Activated CD4-positive, alpha-beta T cell treated with anti-CD3 and anti-CD28 coated beads for 4 hours (primary cell): ENCODE data around the gene HOXD11.

Experiments used
- DNase-seq, 2 donors: peaks; one replicate each; pipeline ENCODE4 v3.0.0-alpha.2; 2020

Gene HOXD11

DNA sequence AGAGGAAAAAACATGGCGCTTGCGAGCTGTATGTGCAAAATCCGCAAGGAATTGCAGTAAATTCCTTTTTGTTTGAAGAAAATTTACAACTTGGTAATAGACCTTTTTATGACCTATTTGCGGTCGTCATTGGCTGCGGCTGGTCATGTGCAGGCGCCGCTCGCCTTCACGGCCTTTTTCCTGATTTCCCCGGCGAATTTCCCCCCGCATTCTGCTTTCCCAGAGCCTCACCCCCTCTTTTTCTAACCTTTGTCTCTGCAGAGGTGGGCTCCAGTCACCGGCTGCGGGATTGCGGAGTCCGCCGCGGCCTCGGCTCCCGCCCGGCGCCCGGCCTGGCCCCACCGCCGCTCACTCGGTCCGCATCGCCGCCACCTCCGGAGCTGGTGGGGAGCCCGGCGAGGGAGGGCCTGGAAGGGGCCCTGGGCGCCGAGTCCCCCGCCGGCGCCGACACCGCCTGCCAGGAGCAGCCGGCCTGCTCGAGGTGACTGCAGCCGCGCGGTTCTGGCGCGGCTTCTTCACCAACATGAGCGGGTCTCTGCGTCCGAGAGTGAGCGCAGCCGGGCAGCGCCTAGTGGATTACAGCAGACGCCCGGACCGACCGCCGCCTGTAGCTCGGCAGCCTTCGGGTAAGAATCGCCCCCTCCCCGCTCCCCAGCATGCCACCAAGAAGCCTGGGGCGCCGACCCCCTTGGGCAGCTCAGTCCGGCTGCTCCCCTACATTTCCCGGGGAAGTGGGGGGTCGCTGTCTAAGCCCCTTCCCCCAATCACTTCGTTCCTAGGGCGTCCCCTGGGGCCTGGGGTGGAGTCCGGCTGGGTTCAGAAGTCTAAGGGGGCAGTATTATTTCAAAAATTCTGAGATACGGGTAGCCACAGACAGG, 29.5 kb downstream of the HOXD11 start:
- DNase-seq = no peak

DNA sequence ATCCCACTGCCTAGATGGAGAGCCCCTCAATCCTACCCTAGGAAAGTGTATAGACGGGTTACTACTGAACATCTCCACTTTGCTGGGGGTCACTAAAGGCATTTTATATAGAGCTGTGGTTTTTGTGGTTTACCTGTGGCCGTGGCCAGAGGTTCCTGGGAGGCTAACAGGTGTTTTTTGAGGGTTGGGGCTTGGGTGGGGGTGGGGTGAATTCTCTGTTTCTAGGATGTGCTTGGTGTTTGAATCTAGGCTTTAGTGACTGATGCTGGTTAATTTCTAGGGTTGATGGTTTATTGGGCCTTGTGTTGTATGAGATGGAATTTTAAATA, 30.1 kb downstream of the HOXD11 start:
- DNase-seq = no peak

DNA sequence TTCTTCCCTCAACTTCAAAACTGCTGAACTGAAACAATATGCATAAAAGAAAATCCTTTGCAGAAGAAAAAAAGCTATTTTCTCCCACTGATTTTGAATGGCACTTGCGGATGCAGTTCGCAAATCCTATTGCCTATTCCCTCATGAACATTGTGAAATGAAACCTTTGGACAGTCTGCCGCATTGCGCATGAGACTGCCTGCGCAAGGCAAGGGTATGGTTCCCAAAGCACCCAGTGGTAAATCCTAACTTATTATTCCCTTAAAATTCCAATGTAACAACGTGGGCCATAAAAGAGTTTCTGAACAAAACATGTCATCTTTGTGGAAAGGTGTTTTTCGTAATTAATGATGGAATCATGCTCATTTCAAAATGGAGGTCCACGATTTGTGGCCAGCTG, 30.8 kb downstream of the HOXD11 start:
- DNase-seq = no peak

DNA sequence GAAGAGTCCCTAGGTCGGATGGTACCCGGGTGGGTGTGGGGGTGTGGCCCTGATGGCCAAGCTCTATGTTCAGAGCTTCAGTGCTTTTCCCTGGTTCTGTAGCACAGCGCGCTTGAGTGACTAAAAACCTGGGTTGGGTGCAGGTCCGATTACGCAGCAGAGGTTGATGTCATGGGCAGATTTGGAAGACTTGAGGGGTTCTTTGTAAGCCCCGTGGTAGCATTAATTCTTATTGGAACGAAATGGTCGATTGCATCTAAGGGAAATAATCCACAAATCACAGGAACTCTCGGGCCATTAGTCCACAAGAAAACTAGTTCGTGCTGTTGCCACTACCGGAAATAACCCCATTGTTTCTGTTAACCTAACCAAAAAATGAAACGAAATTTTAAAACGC, 31.4 kb downstream of the HOXD11 start:
- DNase-seq = no peak

DNA sequence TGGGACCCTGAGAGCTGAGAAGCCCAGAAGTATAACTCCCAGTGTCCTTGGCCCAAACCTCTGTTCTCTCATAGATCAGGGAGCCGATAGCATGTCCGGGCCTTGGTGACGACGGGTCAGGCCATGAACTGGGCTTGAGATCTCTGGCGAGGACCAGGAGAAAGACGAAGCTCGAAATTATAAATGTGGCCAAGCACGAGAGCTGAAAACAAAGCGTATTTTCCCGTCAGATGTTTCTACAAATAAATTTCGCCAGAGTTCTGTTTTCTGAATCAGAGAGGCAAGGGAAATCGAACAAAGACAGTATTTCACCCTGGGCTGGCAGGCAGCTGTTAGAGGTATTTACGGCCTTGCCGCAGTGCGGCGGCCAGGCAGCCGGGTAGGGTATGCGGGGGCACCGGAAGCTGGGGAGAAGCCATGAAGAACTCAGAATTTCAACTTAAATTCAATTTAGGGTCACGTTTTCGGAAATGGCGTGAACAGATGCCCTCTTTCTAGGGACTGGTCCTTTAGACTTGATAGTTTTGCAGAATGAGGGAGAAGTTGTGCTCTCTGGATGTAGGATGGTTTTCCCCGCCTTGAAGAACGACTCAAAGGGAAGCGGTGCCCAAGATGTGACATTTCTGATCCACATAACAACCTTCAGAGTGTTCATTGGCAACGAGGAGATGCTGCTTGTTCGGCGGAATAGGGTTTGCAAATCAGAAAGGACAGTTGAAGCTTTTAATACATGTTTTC, 32.0 kb downstream of the HOXD11 start:
- no peak for DNase-seq

DNA sequence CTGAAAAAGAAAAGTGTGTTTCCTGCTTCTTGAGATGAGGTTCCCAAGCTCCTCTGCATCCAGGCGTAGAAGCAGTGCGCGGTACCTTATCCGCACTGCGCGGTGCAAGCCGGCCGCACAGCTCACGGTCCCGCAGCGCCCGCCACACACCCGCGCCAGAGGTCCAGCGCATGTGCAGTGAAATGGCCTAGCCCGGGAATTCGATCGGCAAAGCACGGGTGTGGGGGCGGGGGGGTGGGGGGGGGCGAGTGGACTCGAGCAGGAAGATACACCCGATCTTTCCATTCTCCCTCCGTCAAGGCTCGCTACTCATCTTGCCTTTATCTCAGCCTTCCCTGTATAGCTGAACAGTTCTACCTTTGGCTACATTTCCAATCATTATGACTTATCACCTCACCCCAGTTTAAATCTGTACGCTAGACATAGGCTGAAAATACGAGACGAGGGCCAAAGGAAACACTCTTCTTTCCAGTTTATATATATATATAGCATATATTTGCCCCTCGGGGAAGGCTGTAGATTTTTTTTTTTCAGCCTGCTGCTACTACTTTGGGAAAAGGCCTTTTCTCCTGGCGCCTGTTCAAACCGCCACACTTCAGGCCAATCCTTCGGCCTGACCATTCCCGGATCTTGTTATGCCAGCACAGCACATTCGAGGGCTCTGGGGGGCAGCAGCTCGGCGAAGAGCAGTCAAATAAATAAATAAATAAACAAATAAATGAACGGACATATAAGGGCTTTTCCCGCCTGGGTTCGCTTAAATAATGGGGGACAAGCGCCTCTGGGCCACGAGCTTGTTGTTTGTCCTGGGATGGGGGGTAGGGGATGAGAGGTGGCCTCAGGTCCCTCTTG, 32.8 kb downstream of the HOXD11 start:
- no peak for DNase-seq

DNA sequence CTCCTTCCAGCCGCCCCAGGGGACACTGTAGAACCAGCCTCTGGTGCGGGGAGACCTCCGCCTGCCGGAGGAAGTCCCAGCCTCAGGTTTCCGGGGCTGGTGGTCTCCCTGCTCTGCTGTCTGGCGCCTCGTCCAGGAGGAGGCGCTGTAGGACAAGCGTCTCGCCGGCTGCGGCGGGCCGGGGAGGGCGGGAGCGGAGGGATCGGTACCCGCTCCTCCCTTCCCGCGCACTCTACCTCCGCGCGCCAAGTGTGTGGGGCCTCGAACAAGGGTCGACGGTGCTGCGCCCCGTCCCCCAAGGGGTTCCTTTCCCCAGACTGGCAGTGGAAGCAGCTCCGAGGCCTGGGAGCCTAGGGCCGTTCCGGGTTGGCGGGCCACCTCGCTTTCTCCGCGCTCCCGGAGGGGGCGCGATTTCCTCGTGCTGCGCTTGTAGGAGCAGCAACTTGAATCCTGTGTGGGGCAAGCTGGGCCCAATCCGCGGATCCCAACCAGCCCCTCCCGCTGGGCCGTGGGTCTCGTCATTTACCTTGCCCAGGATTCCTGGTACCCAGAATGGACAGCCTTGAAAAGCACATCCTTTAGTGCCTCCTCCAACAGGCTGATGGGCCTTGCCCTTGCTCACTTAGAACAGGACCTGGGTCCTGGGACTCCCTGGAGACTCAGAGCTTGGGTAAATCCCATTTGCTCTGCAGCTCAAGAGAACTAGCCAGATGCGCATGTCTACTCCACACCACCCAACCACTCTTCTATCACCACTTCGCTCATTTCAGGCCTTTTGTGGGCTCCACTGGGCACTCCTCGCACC, 33.6 kb downstream of the HOXD11 start:
- peak; percentile 37 to 40 for DNase-seq

DNA sequence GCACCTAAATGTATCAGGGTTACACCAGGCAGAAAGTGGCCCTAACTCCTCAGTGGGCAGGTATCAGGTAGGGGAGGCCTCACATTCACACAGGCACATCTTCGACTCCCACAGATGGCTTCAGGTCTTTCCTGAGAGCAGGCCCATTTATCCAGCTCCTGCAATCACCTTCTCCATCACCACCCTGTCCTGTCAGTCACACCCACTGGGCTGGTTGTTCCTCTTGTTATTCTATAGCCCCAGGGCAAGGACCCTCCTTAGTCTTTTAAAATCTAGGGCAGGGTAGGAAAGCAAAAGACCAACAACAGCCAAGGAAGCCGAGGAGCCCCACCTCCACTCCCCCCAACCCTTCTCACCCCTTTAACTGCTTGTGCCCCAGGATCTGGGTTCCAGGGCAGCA, 35.2 kb downstream of the HOXD11 start:
- DNase-seq = no peak

DNA sequence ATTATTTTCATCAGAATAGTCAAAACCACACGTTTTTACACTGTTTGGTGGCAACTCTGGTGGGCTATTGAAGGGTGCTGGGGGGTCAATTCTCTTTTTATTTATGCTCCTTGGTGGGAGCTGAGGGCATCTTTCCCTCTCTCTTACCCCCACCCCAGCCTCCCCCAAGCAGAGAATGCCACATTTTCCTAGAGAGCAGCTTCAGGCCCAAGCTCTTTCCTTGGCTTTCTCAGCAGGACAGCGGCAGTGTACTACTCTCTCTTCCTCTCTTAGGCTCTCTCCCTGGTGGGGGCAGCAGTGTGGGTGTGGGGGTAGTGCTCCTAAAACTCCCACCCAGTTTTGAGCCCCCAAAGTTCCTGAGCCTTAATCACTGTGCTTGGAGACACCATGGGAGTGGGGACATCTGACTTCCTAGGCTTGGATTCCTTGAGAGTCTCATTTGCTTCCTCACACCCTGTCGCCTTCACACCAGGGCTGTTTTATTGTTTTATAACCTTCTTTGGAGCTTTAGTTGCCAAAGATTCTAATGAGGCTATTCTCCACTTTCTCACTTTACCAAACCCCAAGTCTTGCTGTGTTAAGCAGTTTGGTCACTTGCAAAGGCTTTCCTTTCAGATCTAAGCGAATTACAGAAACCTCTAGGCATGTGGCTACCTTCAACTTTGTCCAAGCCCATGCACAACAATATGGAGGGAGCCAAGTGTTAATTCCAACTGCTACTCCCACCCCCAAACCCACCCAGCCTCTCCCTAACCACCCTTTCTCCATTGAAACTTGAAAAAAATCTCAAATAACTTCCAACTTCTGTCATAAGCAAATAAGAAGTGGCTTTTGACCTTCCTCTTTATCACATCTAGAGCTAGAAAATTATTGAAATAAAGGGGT, 38.2 kb downstream of the HOXD11 start:
- DNase-seq = no peak

DNA sequence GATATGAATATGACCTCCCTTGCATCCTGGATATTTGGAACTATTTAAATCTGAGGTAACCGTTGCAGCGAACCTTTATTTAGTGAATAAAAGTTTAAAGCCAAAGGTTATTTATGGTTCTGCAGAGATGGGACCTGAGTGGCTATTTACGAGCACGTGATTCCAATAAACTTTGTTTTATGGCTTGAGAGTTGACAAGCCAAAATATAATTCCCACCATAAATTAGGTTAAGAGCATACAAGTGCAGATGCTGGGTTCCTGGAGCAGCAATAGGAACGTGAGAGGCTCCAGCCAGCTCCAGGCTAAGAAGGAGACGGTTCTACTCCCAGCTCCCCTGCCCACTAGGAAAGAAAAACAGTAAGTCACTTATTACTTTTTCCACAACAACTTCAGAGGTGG, 39.0 kb downstream of the HOXD11 start:
- no peak for DNase-seq

DNA sequence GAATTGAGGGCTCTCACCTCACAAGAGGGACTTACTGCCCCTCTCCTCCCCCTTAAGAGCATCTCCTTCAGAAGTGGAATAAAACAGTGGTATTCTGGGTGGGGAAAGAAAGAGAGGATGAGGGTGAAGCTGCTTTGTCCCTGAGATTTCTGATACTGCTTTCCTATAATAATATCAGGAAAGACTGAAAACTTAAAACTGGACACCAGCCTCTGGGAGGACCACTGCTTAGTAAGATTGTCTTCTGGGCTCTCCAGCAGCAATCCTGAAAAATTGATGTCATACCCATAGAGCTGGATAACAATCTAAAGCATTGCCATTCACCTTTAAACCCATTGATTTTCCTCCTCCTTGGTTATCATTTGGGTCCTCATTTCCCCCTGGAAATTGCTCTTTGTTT, 39.6 kb downstream of the HOXD11 start:
- no peak for DNase-seq

DNA sequence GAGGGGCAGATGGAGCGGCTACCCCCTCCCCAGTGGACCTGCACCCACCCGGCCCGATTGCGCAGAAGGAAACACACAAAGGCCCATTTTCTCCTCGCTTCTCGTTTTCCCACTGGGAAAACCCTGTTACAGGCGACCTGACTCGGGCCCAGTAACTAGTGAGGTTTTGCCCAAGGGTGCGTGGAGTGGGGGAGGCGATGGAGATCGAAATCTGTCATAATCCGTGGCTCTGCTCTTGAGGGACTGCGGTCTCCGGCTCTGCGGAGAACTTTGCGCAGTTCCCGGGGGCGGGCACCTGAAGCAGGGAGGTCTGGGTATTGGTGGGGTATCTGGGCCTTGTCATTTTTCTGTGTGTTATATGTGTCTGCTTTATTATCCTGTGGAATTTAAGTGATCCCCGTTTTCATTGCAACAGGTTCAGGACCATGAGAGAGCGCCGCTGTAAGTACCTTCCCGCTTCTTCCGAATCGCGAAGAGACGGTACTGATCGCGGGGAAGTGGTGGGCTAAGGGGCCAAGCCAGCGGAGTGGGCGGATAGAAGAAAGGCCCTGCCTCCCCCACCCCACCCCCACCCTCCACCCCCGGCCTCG, 40.2 kb downstream of the HOXD11 start:
- no peak for DNase-seq

DNA sequence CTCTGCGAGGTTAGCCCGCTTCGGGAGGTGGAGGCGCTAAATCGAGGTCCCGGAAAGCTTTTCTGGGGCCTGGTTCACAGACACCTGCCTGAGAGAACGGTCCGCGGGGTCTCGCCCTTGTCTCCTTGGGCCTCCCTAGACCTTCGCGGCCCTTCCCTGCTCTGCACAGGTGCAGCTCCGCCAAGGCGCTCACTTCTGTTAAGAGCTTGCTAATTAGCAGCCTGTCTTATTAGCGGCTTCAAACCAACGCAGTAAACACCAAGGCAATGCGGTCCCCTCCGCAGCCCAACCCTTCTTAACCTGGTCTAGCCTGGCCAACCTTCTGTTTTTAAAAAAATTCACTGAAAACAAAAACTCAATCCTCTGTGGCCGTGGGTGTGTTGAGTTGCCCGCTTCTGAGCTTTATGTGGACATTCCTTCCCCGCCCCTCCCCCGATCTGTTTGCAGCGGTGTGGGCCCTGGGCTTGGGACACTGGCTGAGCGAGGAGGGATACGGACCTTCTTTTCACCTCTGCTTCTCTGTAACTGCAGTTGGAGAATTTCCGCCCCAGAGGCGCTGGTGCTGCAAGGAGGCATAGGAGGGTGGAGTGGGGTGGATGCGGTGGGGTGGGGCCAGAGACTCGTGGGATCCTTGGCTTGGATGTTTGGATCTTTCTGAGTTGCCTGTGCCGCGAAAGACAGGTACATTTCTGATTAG, 40.9 kb downstream of the HOXD11 start:
- no peak for DNase-seq

DNA sequence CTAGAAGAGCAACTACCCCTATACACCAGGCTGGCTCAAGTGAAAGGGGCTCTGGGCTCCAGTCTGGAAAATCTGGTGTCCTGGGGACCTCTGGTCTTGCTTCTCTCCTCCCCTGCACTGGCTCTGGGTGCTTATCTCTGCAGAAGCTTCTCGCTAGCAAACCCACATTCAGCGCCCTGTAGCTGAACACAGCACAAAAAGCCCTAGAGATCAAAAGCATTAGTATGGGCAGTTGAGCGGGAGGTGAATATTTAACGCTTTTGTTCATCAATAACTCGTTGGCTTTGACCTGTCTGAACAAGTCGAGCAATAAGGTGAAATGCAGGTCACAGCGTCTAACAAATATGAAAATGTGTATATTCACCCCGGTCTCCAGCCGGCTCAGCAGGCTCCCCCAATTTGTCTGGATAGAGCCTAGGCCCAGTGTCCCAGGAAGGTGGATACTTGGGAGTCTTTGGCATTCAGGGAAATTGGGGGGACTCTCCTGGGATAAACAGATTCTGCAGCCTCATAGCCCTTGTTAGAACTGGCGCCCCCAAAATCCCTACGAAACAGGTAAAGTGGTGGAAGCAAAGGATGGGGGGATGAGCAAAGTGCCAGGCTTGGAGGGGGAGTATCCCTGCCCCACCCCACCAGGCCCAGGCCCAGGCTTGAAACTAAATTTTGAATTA, 41.8 kb downstream of the HOXD11 start:
- DNase-seq = no peak

DNA sequence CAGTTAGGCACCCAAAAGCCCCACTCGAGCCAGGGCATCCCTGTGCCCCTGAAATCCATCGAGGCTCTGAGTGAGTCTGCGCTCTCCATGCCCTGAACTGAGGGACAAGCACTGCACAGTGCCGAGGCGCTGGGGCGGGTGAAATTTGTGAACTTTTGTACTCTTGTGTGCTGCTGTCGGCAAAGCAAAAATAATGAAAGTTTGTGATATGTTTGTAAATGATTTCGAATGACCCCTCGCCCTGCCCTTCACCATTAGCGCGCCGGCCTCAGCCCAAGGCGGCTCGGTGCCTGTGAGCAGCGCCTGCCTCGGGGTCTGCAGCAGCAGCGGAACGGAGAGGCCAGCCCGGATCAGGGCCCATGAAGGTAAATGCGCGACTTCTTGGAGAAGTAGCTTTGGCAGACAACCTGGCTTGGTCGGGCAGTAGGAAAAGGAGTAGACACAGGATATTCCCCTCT, 42.4 kb downstream of the HOXD11 start:
- DNase-seq = no peak

DNA sequence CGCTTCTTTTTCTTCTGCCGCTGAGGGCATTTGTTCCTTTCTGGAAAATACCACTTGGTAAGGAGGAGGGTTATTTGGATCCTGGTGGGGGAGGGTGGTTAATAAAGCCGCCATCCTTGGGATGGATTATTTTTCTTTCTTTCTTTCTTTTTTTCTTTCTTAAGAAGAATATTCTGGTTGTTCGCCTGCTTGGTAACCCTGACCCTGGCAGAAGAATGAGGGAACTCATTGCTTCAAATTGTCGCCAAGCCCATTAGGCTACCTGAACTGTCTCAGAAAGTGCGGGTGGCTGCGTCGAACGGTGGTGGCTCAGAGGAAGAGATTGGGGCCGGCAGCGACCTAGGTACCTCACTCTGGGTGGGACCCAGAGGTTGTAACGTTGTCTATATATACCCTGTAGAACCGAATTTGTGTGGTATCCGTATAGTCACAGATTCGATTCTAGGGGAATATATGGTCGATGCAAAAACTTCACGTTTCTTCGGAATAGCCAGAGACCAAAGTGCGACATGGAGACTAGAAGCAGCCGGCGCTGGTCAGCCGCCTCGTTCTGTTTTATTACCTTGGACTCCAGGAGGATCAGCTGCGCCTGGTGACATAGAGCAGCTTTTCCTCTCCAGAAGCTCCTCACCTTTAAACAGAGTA, 43.0 kb downstream of the HOXD11 start:
- DNase-seq = no peak

DNA sequence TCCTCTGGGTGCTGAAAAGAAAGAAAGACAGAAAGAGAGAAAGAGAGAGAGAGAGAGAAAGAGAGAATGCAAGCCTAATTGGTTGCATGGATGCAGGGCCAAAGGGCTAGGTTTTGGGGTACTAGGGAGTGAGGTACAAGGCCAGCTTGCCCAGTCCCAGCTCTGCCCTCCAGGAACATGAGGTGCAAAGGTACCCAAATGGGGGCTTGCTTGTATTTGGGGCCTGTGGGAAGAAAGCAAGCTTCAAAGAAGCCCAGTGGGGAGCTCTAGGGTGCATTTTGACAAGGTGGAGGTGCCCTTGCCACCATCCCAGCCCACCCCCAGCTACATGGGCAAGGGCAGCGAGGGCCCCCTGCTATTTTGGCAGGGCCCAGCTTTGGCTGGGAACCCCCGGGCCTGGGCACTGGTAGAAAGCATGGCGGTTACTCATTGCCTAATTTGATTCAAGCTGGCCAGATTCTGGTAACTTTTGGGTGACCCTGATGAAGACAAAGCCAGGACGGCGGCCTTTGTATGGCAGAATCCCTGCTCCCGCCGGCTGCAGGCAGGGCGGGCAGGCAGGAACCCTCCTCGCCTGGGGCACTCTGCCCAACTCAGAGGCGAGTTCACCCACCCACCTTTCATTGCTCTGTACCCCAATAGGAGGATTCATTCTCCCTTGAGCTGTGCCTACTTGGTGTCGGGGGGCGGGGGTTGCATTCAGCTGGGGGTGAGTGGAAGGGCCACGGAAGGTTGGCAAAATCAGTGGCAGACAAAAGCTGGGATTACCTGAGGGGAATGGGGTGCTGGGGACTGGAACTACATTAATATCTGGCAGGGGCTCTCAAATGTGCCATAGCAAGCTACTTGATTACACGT, 43.7 kb downstream of the HOXD11 start:
- DNase-seq = no peak
